Measurements from ENCODE around the gene RABGAP1L.
"Not testable (repeated sequence)": the region's sequence is repeated elsewhere in the genome, so short reads cannot be mapped to it uniquely, and the experiment has no call there.

RABGAP1L gene

GRCh38 chr1:175037416-175037815 is 878.1 kb downstream of the RABGAP1L start:
- H3K27ac ChIP-seq = no peak overlapping the region
- TF ChIP-seq CTCF (conservative IDR thresholded peaks at IDR 0.05) (no peak), ZFX (IDR thresholded peaks at IDR 0.05) (no peak)

GRCh38 chr1:175040324-175040879 is 881.1 kb downstream of the RABGAP1L start:
- no peak for TF ChIP-seq CTCF (conservative IDR thresholded peaks at IDR 0.05)
- H3K27ac ChIP-seq = no peak overlapping the region

GRCh38 chr1:175042650-175043049 is 883.3 kb downstream of the RABGAP1L start:
- no peak overlapping the region for H3K27ac ChIP-seq
- TF ChIP-seq CTCF (conservative IDR thresholded peaks at IDR 0.05) (no peak), ZFX (IDR thresholded peaks at IDR 0.05) (no peak)

- TF ChIP-seq CTCF (conservative IDR thresholded peaks at IDR 0.05) (no peak), ZFX (IDR thresholded peaks at IDR 0.05) (no peak)
- no peak overlapping the region for H3K27ac ChIP-seq
Observed at GRCh38 chr1:175043824-175044223, 884.5 kb downstream of the RABGAP1L start.

- H3K27ac ChIP-seq = not testable (repeated sequence)
Observed at GRCh38 chr1:175044591-175044990, 885.3 kb downstream of the RABGAP1L start.

All from C4-2B (cell line).